ENCODE measurements around the gene MGMT.

Gene MGMT

GRCh38 chr10:129765664-129766550, 298.9 kb downstream of the MGMT start:
- H3K4me3 ChIP-seq (ENCODE audit: low read depth, low read length): no peak overlapping the region
- TF ChIP-seq CTCF (IDR thresholded peaks at IDR 0.05; ENCODE audit: low read depth, low read length, missing control alignments): no peak
- no peak for DNase-seq (ENCODE audit: low read depth)
- in situ Hi-C loops (cut with HindIII; ENCODE audit: low sequenced_read_pairs): no loop called here

- no peak for TF ChIP-seq CTCF (IDR thresholded peaks at IDR 0.05; ENCODE audit: low read depth, low read length, missing control alignments)
- in situ Hi-C loops (cut with HindIII; ENCODE audit: low sequenced_read_pairs): no loop called here
- DNase-seq (ENCODE audit: low read depth): no peak
- H3K4me3 ChIP-seq (ENCODE audit: low read depth, low read length): no peak overlapping the region
Observed at GRCh38 chr10:129766611-129767550, 299.8 kb downstream of the MGMT start.

- no peak for DNase-seq (ENCODE audit: low read depth)
- in situ Hi-C loops (cut with HindIII; ENCODE audit: low sequenced_read_pairs): no loop called here
- H3K4me3 ChIP-seq (ENCODE audit: low read depth, low read length): no peak overlapping the region
- TF ChIP-seq CTCF (IDR thresholded peaks at IDR 0.05; ENCODE audit: low read depth, low read length, missing control alignments): no peak
Observed at GRCh38 chr10:129767751-129768150, 300.7 kb downstream of the MGMT start.

GRCh38 chr10:129768437-129769355, 301.7 kb downstream of the MGMT start:
- H3K4me3 ChIP-seq (ENCODE audit: low read depth, low read length): no peak overlapping the region
- TF ChIP-seq CTCF (IDR thresholded peaks at IDR 0.05; ENCODE audit: low read depth, low read length, missing control alignments): no peak
- no peak for DNase-seq (ENCODE audit: low read depth)
- in situ Hi-C loops (cut with HindIII; ENCODE audit: low sequenced_read_pairs): no loop called here

GRCh38 chr10:129769381-129770116, 302.5 kb downstream of the MGMT start:
- in situ Hi-C loops (cut with HindIII; ENCODE audit: low sequenced_read_pairs): no loop called here
- no peak overlapping the region for H3K4me3 ChIP-seq (ENCODE audit: low read depth, low read length)
- no peak for TF ChIP-seq CTCF (IDR thresholded peaks at IDR 0.05; ENCODE audit: low read depth, low read length, missing control alignments)
- DNase-seq (ENCODE audit: low read depth): no peak
